Dendritic cell treated with granulocyte-macrophage colony-stimulating factor and Interleukin-4, amounts not matched to agents 40 ng/mL and 50 ng/mL, for 4 days (primary cell): ENCODE data around the gene PGAM5.
"Not testable (repeated sequence)": the region's sequence is repeated elsewhere in the genome, so short reads cannot be mapped to it uniquely, and the experiment has no call there.

Experiments
- H3K27ac Mint-ChIP-seq: one replicate; pipeline ENCODE4 v1.8.0; 2022; ENCODE audit warnings: mild to moderate bottlenecking, mixed read lengths
- H3K27me3 Mint-ChIP-seq: one replicate; pipeline ENCODE4 v1.8.0; 2022; ENCODE audit warnings: mild to moderate bottlenecking, mixed read lengths
- H3K36me3 Mint-ChIP-seq: one replicate; pipeline ENCODE4 v1.8.0; 2022; ENCODE audit warnings: low read depth, mixed read lengths
- H3K4me1 Mint-ChIP-seq: one replicate; pipeline ENCODE4 v1.8.0; 2022; ENCODE audit warnings: low read depth, mixed read lengths
- H3K4me3 Mint-ChIP-seq: one replicate; pipeline ENCODE4 v1.8.0; 2022; ENCODE audit warnings: mild to moderate bottlenecking, moderate library complexity, mixed read lengths
- H3K9me3 Mint-ChIP-seq: one replicate; pipeline ENCODE4 v1.8.0; 2022; ENCODE audit warnings: mixed read lengths
- intact Hi-C: fragments of 100-400 bp; cut with micrococcal nuclease; formaldehyde crosslinking; loops from one replicate; pipeline ENCODE4 v1.15.0; 2022

The PGAM5 gene

GRCh38 chr12:132736913-132737312 lies 26.3 kb downstream of the PGAM5 start:
- H3K27ac Mint-ChIP-seq: no peak overlapping the region
- H3K27me3 Mint-ChIP-seq: no peaks in the 10 kb centered on the region
- H3K9me3 Mint-ChIP-seq: no peaks in the 10 kb centered on the region
- no peaks in the 10 kb centered on the region for H3K4me1 Mint-ChIP-seq
- intact Hi-C loops: no loop called here
- peaks cover 100% of the 10 kb centered on the region for H3K36me3 Mint-ChIP-seq
- no peak overlapping the region for H3K4me3 Mint-ChIP-seq

GRCh38 chr12:132739600-132740312 lies 29.1 kb downstream of the PGAM5 start:
- Mint-ChIP-seq H3K36me3 (peaks cover 100% of the 10 kb centered on the region), H3K27me3 (no peaks in the 10 kb centered on the region), H3K4me1 (no peaks in the 10 kb centered on the region), H3K4me3 (no peak overlapping the region), H3K9me3 (no peaks in the 10 kb centered on the region), H3K27ac (no peak overlapping the region)
- intact Hi-C loops: no loop called here

GRCh38 chr12:132740313-132740646 lies 29.6 kb downstream of the PGAM5 start:
- intact Hi-C loops: no loop called here
- Mint-ChIP-seq H3K4me1 (no peaks in the 10 kb centered on the region), H3K27ac (no peak overlapping the region), H3K4me3 (no peak overlapping the region), H3K27me3 (no peaks in the 10 kb centered on the region), H3K36me3 (peaks cover 100% of the 10 kb centered on the region), H3K9me3 (no peaks in the 10 kb centered on the region)

GRCh38 chr12:132740652-132741051 lies 30.0 kb downstream of the PGAM5 start:
- H3K27ac Mint-ChIP-seq: no peak overlapping the region
- peaks cover 100% of the 10 kb centered on the region for H3K36me3 Mint-ChIP-seq
- H3K4me3 Mint-ChIP-seq: no peak overlapping the region
- no peaks in the 10 kb centered on the region for H3K4me1 Mint-ChIP-seq
- intact Hi-C loops: no loop called here
- H3K27me3 Mint-ChIP-seq: no peaks in the 10 kb centered on the region
- H3K9me3 Mint-ChIP-seq: no peaks in the 10 kb centered on the region

GRCh38 chr12:132741620-132742019 lies 31.0 kb downstream of the PGAM5 start:
- H3K9me3 Mint-ChIP-seq: no peaks in the 10 kb centered on the region
- no peak overlapping the region for H3K27ac Mint-ChIP-seq
- H3K4me1 Mint-ChIP-seq: no peaks in the 10 kb centered on the region
- no peaks in the 10 kb centered on the region for H3K27me3 Mint-ChIP-seq
- no peak overlapping the region for H3K4me3 Mint-ChIP-seq
- peaks cover 100% of the 10 kb centered on the region for H3K36me3 Mint-ChIP-seq
- intact Hi-C loops: no loop called here

GRCh38 chr12:132743831-132744230 lies 33.2 kb downstream of the PGAM5 start:
- Mint-ChIP-seq H3K4me1 (no peaks in the 10 kb centered on the region), H3K9me3 (no peaks in the 10 kb centered on the region), H3K27me3 (no peaks in the 10 kb centered on the region), H3K36me3 (peaks cover 100% of the 10 kb centered on the region), H3K27ac (no peak overlapping the region), H3K4me3 (no peak overlapping the region)
- intact Hi-C loops: no loop called here

- Mint-ChIP-seq H3K9me3 (no peaks in the 10 kb centered on the region), H3K27me3 (no peaks in the 10 kb centered on the region), H3K36me3 (peaks cover 100% of the 10 kb centered on the region), H3K4me1 (no peaks in the 10 kb centered on the region), H3K27ac (no peak overlapping the region), H3K4me3 (no peak overlapping the region)
- intact Hi-C loops: no loop called here
Measured at GRCh38 chr12:132746613-132747012, 36.0 kb downstream of the PGAM5 start.

- peaks cover 100% of the 10 kb centered on the region for H3K36me3 Mint-ChIP-seq
Measured at GRCh38 chr12:132747395-132747794, 36.8 kb downstream of the PGAM5 start.

GRCh38 chr12:132747896-132748295 lies 37.3 kb downstream of the PGAM5 start:
- no peak overlapping the region for H3K4me3 Mint-ChIP-seq
- no peaks in the 10 kb centered on the region for H3K4me1 Mint-ChIP-seq
- H3K27me3 Mint-ChIP-seq: no peaks in the 10 kb centered on the region
- H3K27ac Mint-ChIP-seq: no peak overlapping the region
- intact Hi-C loops: no loop called here
- no peaks in the 10 kb centered on the region for H3K9me3 Mint-ChIP-seq
- H3K36me3 Mint-ChIP-seq: peaks cover 100% of the 10 kb centered on the region

More at GRCh38 chr12:132747395-132747794, 36.8 kb downstream of the PGAM5 start:
- Mint-ChIP-seq H3K27ac (peak overlapping the region; percentile 47), H3K9me3 (no peaks in the 10 kb centered on the region), H3K4me3 (no peak overlapping the region), H3K27me3 (no peaks in the 10 kb centered on the region), H3K4me1 (no peaks in the 10 kb centered on the region)
- intact Hi-C loops: no loop called here

- Mint-ChIP-seq H3K4me3 (no peak overlapping the region), H3K27ac (no peak overlapping the region), H3K9me3 (no peaks in the 10 kb centered on the region), H3K36me3 (peaks cover 100% of the 10 kb centered on the region), H3K27me3 (no peaks in the 10 kb centered on the region), H3K4me1 (no peaks in the 10 kb centered on the region)
- intact Hi-C loops: no loop called here
Measured at GRCh38 chr12:132748319-132748718, 37.7 kb downstream of the PGAM5 start.

GRCh38 chr12:132753670-132754069 lies 43.0 kb downstream of the PGAM5 start:
- H3K4me1 Mint-ChIP-seq, intact Hi-C loops, H3K27me3 Mint-ChIP-seq, H3K27ac Mint-ChIP-seq, H3K9me3 Mint-ChIP-seq, H3K4me3 Mint-ChIP-seq: not testable (repeated sequence)
- H3K36me3 Mint-ChIP-seq: peaks cover 99% of the 10 kb centered on the region

- Mint-ChIP-seq H3K4me1 (no peaks in the 10 kb centered on the region), H3K27me3 (no peaks in the 10 kb centered on the region), H3K4me3 (no peak overlapping the region), H3K27ac (no peak overlapping the region), H3K36me3 (peaks cover 96% of the 10 kb centered on the region), H3K9me3 (no peaks in the 10 kb centered on the region)
- intact Hi-C loops: no loop called here
Measured at GRCh38 chr12:132754160-132754932, 43.7 kb downstream of the PGAM5 start.

- H3K27me3 Mint-ChIP-seq, H3K4me3 Mint-ChIP-seq, H3K27ac Mint-ChIP-seq, H3K9me3 Mint-ChIP-seq, intact Hi-C loops: not testable (repeated sequence)
- Mint-ChIP-seq H3K4me1 (peaks cover 24% of the 10 kb centered on the region), H3K36me3 (peaks cover 66% of the 10 kb centered on the region)
Measured at GRCh38 chr12:132758825-132759224, 48.2 kb downstream of the PGAM5 start.

GRCh38 chr12:132759359-132759758 lies 48.7 kb downstream of the PGAM5 start:
- no peaks in the 10 kb centered on the region for H3K9me3 Mint-ChIP-seq
- intact Hi-C loops: no loop called here
- no peak overlapping the region for H3K4me3 Mint-ChIP-seq
- no peak overlapping the region for H3K27ac Mint-ChIP-seq
- no peaks in the 10 kb centered on the region for H3K27me3 Mint-ChIP-seq
- H3K36me3 Mint-ChIP-seq: peaks cover 67% of the 10 kb centered on the region
- peaks cover 29% of the 10 kb centered on the region for H3K4me1 Mint-ChIP-seq
